Midbrain (tissue), 1 donor: ENCODE measurements around the gene IFT88.

Experiments
- DNase-seq: peaks from one replicate; lab custom pipeline; 2025; lab: John Stamatoyannopoulos, UW

IFT88 gene

GRCh38 chr13:20716951-20717350, 150.0 kb downstream of the IFT88 start:
- no peak for DNase-seq

- DNase-seq, result no peak
Observed at GRCh38 chr13:20717581-20718542, 150.9 kb downstream of the IFT88 start.

GRCh38 chr13:20718958-20719566, 152.1 kb downstream of the IFT88 start:
- DNase-seq, result no peak

- DNase-seq, result no peak
Observed at GRCh38 chr13:20719783-20720182, 152.8 kb downstream of the IFT88 start.

- DNase-seq, result no peak
Observed at GRCh38 chr13:20720499-20720898, 153.5 kb downstream of the IFT88 start.

GRCh38 chr13:20721058-20721453, 154.1 kb downstream of the IFT88 start:
- DNase-seq, result no peak

GRCh38 chr13:20721454-20722357, 154.7 kb downstream of the IFT88 start:
- no peak for DNase-seq

GRCh38 chr13:20727856-20728255, 160.9 kb downstream of the IFT88 start:
- no peak for DNase-seq

GRCh38 chr13:20728579-20729311, 161.8 kb downstream of the IFT88 start:
- no peak for DNase-seq

GRCh38 chr13:20729633-20730585, 163.0 kb downstream of the IFT88 start:
- DNase-seq, result no peak

- no peak for DNase-seq
Observed at GRCh38 chr13:20738616-20739015, 171.7 kb downstream of the IFT88 start.

GRCh38 chr13:20740021-20740420, 173.1 kb downstream of the IFT88 start:
- no peak for DNase-seq
